HG03175 (cell line): Measurements from ENCODE around the gene EDC4.
A peak's percentile ranks its signal among the peaks of the same experiment; 100 is the strongest.
"Not testable (repeated sequence)": the region's sequence is repeated elsewhere in the genome, so short reads cannot be mapped to it uniquely, and the experiment has no call there.

Experiments used
- ATAC-seq: cut with Tn5 transposase; IDR thresholded peaks from one replicate; pipeline ENCODE4 v1.9.1; 2021; ENCODE audit warnings: mild to moderate bottlenecking, moderate library complexity; ENCODE audit not compliant: unreplicated experiment

Gene EDC4

DNA sequence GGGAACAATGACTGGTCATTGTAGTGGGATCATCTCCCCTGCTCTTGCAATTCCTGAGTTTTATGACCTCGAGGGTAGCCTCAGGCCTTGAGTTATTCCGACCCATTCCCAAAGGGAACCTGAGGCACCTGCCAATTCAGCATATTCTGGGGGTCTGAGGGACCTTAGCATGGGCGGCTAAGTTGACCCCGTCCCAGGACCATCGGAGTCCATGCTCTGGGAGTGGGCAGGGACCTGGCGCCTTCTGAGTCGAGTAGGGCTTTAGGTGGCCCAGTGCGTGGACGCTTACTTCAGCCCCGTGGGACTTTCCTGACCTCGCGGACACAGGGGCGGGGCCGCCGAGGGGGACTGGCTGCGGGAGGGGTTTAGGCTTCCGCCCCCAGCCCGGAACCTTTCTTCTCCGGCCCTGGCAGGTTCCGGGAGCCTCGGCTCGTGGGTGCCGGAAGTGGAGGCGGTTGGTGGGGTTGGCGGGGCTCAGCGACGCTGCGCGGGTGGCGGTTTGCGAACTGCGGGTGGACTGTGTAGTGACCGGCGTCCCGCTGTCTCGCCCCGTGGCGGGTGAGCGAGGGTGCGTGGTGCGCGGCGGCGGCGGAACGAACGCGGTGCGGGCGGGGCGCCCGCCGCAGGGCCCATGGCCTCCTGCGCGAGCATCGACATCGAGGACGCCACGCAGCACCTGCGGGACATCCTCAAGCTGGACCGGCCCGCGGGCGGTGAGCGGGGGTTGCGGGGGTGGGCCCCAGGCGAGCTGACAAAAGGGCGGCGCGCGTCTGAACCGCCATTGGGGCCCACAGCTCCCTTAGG, at the start of gene EDC4:
Gene EDC4, plus strand, starts transcription at position 422 of the 804 bp plus-strand sequence. Its CDS starts 210 bp downstream, at position 632.
- peak; percentile 77 for ATAC-seq

GRCh38 chr16:67825119-67825518, 47.7 kb upstream of the EDC4 start:
- no peak for ATAC-seq

- ATAC-seq, result no peak
Measured at GRCh38 chr16:67825906-67826305, 46.9 kb upstream of the EDC4 start.

- ATAC-seq, result no peak
Measured at GRCh38 chr16:67828651-67829050, 44.2 kb upstream of the EDC4 start.

DNA sequence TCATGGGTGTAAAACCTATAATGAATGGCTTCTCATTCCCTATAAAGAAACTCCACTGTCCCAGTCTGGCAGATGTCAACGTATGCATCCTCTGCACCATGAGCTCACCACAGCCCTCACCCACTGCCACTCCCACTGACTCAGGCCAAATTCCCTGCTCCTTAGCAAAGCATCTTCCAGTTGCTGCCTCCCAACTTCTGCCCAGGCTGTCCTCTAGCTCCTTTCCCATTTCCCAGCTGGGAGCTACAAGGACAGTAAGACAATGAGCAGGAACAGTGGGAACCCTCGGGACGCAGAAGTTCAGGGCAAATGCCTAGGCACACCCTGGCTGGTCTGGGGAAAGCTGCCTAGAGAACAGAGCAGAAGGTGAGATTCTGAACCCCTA, 39.8 kb upstream of the EDC4 start:
- no peak for ATAC-seq

DNA sequence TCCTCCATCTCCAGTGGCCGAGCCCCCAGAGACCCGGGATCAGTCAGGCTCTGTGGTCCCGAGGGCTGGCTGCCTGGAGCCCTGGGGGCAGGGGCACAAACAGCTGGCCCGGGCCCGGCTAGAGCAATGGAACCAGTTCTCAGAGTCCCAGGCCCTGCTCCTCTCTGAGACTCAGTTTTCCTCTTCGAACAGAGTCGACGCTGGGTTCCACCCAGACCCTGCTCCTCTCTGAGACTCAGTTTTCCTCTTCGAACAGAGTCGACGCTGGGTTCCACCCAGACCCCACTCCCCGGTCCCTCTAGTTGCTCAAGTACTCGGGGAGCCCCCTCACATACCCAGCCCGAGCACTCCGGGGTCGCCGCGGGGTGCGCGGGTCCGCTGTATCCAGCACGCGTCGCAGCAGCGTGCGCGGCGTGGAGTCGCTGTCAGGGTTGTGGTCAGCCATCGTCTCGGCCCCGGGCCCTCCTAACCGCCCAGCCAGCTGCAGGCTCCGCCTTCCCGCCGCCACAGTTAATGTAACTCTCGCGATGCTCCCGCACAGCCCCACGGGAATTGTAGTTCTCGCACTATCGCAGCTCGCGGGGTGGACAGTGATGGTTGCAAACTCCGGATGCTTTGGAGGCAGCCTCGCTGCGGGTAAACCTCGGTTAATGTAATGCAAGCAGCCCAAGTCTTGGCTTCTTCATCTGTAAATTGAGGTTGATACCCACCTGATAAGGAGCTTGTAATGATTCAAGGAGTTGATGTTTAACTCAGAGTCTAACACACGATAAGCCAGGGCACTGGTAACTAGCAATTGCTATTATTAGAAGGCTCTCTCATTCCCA, 39.2 kb upstream of the EDC4 start:
- ATAC-seq, result peak; percentile 97

- no peak for ATAC-seq
Measured at GRCh38 chr16:67834242-67834614, 38.6 kb upstream of the EDC4 start.

DNA sequence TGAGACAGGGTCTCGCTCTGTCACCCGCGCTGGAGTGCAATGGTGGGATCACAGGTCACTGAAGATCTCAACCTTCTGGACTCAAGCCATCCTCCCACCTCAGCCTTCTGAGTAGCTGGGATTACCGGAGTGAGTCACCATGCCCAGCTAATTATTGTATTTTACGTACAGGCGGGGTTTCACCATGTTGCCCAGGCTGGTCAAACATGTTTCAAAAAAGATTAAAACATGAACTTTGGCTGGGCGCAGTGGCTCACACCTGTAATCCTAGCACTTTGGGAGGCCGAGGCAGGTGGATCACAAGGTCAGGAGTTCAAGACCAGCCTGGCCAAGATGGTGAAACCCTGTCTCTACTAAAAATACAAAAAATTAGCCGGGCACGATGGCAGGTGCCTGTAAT, 35.7 kb upstream of the EDC4 start:
- not testable (repeated sequence) for ATAC-seq

GRCh38 chr16:67837811-67838210, 35.0 kb upstream of the EDC4 start:
- ATAC-seq, result no peak

- ATAC-seq, result no peak
Measured at GRCh38 chr16:67841198-67841815, 31.5 kb upstream of the EDC4 start.

GRCh38 chr16:67841816-67842508, 30.9 kb upstream of the EDC4 start, which contains the start of gene THAP11:
THAP11 (plus strand) TSS chr16:67842320; CDS start chr16:67842555, 235 bp downstream.
- ATAC-seq, result peak; percentile 41

- peak; percentile 8 for ATAC-seq
Measured at GRCh38 chr16:67842509-67843342, 30.1 kb upstream of the EDC4 start.

DNA sequence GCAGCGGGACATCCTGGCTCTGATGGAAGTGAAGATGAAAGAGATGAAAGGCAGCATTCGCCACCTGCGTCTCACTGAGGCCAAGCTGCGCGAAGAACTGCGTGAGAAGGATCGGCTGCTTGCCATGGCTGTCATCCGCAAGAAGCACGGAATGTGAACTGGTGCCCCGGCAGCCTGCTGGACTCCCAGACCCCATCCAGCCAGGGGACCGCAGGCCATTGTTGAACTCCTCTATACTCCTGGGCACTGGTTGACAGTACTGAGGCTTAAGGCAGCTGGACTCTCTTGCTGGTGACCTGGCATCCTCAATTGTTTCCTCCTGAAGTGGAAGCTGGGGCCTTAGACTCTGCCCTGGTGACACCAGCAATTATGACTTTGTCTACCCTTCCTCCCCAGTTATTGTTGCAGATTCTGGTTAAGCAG, 29.5 kb upstream of the EDC4 start:
- ATAC-seq, result no peak

- no peak for ATAC-seq
Measured at GRCh38 chr16:67844497-67844896, 28.4 kb upstream of the EDC4 start.

GRCh38 chr16:67845291-67846062, 27.4 kb upstream of the EDC4 start:
- no peak for ATAC-seq

DNA sequence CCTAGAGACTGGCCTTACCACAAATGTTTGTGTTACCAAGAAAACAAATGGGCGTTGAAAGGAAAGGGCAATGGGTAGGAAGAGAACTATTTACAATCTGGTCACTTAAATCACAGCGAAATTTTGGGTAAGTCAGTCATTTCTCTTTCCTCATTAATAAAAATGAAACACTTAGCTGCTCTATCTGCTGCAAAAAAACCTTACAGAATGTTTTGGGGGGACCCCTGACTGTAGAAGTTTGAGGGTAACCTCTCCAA, 26.9 kb upstream of the EDC4 start:
- no peak for ATAC-seq

GRCh38 chr16:67846320-67847063, 26.4 kb upstream of the EDC4 start, which contains the start of gene NUTF2:
NUTF2 (plus strand) TSS chr16:67846933; CDS start chr16:67865131, 18,198 bp downstream.
- ATAC-seq, result peak; percentile 61

GRCh38 chr16:67847064-67847861, 25.6 kb upstream of the EDC4 start, which contains the start of gene CENPT:
CENPT (minus strand) TSS chr16:67847693; CDS start chr16:67833859, 13,834 bp downstream.
- peak; percentile 38 for ATAC-seq
